ENCODE data around the gene RALY. TPM values are rescaled to one million over a fixed set of nuclear protein-coding genes. Genes with fewer than 3 reads are reported as not detected.

The RALY gene
- total RNA-seq, 4 donors from 2014 or later: 78.5 to 110 (median 86.6) TPM

- peaks cover 23% of the 10 kb centered on the region for H3K36me3 ChIP-seq
- DNase-seq (ENCODE audit: low spot score in 2 of 2): no peak
- TF ChIP-seq POLR2A (IDR thresholded peaks at IDR 0.05): no peak
- TF ChIP-seq POLR2AphosphoS5 (IDR thresholded peaks at IDR 0.05): no peak
- TF ChIP-seq, protein P1, sequence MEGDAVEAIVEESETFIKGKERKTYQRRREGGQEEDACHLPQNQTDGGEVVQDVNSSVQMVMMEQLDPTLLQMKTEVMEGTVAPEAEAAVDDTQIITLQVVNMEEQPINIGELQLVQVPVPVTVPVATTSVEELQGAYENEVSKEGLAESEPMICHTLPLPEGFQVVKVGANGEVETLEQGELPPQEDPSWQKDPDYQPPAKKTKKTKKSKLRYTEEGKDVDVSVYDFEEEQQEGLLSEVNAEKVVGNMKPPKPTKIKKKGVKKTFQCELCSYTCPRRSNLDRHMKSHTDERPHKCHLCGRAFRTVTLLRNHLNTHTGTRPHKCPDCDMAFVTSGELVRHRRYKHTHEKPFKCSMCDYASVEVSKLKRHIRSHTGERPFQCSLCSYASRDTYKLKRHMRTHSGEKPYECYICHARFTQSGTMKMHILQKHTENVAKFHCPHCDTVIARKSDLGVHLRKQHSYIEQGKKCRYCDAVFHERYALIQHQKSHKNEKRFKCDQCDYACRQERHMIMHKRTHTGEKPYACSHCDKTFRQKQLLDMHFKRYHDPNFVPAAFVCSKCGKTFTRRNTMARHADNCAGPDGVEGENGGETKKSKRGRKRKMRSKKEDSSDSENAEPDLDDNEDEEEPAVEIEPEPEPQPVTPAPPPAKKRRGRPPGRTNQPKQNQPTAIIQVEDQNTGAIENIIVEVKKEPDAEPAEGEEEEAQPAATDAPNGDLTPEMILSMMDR (IDR thresholded peaks at IDR 0.05): no peak
- no peak for TF ChIP-seq EP300 (IDR thresholded peaks at IDR 0.05)
- no peaks in the 10 kb centered on the region for H3K27me3 ChIP-seq
- H3K27ac ChIP-seq: no peak overlapping the region
- WGBS: 100% methylated on average over 1 of the region's 1 CpG
- peaks cover 15% of the 10 kb centered on the region for H3K4me1 ChIP-seq
- H3K9me3 ChIP-seq: no peaks in the 10 kb centered on the region
- H3K4me3 ChIP-seq: no peak overlapping the region
These were observed 36.7 kb downstream of the RALY start for GRCh38 chr20:34030456-34030855.

- H3K36me3 ChIP-seq: peaks cover 23% of the 10 kb centered on the region
- H3K4me3 ChIP-seq: no peak overlapping the region
- H3K27me3 ChIP-seq: no peaks in the 10 kb centered on the region
- peaks cover 21% of the 10 kb centered on the region for H3K4me1 ChIP-seq
- DNase-seq (ENCODE audit: low spot score in 2 of 2): no peak
- 89% methylated on average over 4 of the region's 4 CpGs for WGBS
- no peak overlapping the region for H3K27ac ChIP-seq
- TF ChIP-seq EP300 (IDR thresholded peaks at IDR 0.05): no peak
- no peak for TF ChIP-seq POLR2A (IDR thresholded peaks at IDR 0.05)
- TF ChIP-seq, protein P1 (IDR thresholded peaks at IDR 0.05): no peak
- TF ChIP-seq POLR2AphosphoS5 (IDR thresholded peaks at IDR 0.05): no peak
- no peaks in the 10 kb centered on the region for H3K9me3 ChIP-seq
These were observed 40.2 kb downstream of the RALY start for GRCh38 chr20:34033903-34034302.

DNA sequence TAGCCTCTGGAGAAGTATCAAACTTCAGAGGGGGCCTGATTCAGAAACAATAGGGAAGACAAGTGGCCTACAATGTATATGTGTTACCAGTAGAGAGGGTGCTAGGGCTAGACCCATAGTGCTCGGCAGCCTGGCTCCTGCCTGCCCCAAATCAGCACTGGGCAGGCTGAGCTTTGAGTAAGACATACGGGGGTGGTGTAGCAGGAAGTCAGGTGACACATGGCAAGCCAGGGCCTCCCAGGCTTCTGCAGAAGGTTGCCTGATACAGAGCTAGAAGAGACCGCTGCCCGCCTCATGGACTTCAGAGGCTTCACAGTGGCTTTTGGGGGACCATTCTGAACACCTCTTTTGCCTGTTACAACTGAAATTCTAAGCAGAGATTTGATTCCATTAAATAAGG is 43.4 kb downstream of the RALY start:
- Histone ChIP-seq H3K27me3 (no peaks in the 10 kb centered on the region), H3K9me3 (no peaks in the 10 kb centered on the region), H3K4me1 (peaks cover 26% of the 10 kb centered on the region), H3K27ac (no peak overlapping the region), H3K4me3 (no peak overlapping the region), H3K36me3 (peaks cover 17% of the 10 kb centered on the region)
- WGBS: 30% methylated on average over 2 of the region's 4 CpGs
- no peak for TF ChIP-seq POLR2A (IDR thresholded peaks at IDR 0.05)
- no peak for TF ChIP-seq EP300 (IDR thresholded peaks at IDR 0.05)
- no peak for TF ChIP-seq POLR2AphosphoS5 (IDR thresholded peaks at IDR 0.05)
- TF ChIP-seq, protein P1 (IDR thresholded peaks at IDR 0.05): no peak
- no peak for DNase-seq (ENCODE audit: low spot score in 2 of 2)

- Histone ChIP-seq H3K9me3 (no peaks in the 10 kb centered on the region), H3K27ac (no peak overlapping the region), H3K36me3 (peaks cover 10% of the 10 kb centered on the region), H3K27me3 (no peaks in the 10 kb centered on the region), H3K4me3 (no peak overlapping the region), H3K4me1 (peaks cover 26% of the 10 kb centered on the region)
- DNase-seq (ENCODE audit: low spot score in 2 of 2): no peak
- WGBS: 37% methylated on average over 2 of the region's 2 CpGs
- TF ChIP-seq POLR2AphosphoS5 (IDR thresholded peaks at IDR 0.05): no peak
These were observed 44.1 kb downstream of the RALY start for GRCh38 chr20:34037767-34038166.

DNA sequence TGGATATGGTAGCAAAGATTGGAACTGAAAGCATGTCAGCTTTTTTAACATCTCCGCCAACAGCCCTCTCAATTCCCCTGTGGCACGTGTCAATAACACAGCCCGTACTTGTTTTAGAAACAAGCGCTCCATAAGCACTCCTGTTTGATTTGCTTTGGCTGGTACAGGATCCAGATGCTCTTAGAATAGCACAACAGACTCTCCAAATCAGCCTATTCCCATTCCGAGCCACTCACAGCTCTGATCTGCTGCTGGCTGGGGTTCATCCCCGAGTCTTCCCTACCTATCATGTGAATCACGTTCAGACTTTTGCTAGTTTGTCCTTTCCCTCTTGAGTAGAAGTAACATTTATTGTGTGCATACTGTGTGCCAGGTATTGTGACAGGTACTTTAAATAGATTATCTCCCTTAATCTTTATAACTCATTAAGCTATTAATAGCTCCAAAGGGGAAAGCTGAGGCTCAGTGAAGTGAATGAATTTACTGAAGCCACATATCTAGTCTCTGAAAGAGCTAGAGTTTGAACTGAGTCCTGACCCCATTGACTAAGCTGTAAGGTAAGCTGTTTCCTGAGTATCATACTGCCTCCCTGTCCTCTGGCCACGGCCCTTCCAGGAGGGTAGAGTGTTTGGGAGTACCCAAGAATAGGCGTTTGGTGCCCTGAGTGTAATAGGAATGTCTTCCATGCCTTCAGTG is 46.7 kb downstream of the RALY start:
- DNase-seq (ENCODE audit: low spot score in 2 of 2): no peak
- Histone ChIP-seq H3K27ac (no peak overlapping the region), H3K4me3 (no peak overlapping the region), H3K36me3 (no peaks in the 10 kb centered on the region), H3K4me1 (peaks cover 30% of the 10 kb centered on the region), H3K27me3 (no peaks in the 10 kb centered on the region), H3K9me3 (no peaks in the 10 kb centered on the region)
- TF ChIP-seq, protein P1 (IDR thresholded peaks at IDR 0.05): no peak
- TF ChIP-seq POLR2A (IDR thresholded peaks at IDR 0.05) (no peak), EP300 (IDR thresholded peaks at IDR 0.05) (no peak), POLR2AphosphoS5 (IDR thresholded peaks at IDR 0.05) (no peak)
- 61% methylated on average over 9 of the region's 9 CpGs for WGBS

Data from suprapubic skin (tissue), 4 donors.